Renal pelvis (tissue), 4 donors: ENCODE data around the gene ABCC9. TPM values are rescaled to one million over a fixed set of nuclear protein-coding genes. Genes with fewer than 3 reads are reported as not detected.
"Not testable (repeated sequence)": the region's sequence is repeated elsewhere in the genome, so short reads cannot be mapped to it uniquely, and the experiment has no call there.

Source experiments
- DNase-seq: peaks from one replicate; pipeline ENCODE4 v3.0.0-alpha.2; 2013
- polyA plus RNA-seq, 3 donors: library from polyadenylated mRNA; unstranded; fragments of 120-200 nt; gene quantifications; one replicate each; pipeline ENCODE4 v1.2.1, GENCODE V29; 2013; ENCODE audit not compliant: insufficient read length in 3 of 3

ABCC9 gene
- polyA plus RNA-seq, 3 donors: 23.4 to 27.5 (median 23.9) TPM

GRCh38 chr12:21934173-21934572 is 7.1 kb downstream of the ABCC9 start:
- no peak for DNase-seq

- no peak for DNase-seq
These were observed 7.6 kb downstream of the ABCC9 start for GRCh38 chr12:21933656-21934055.

- DNase-seq: not testable (repeated sequence)
These were observed 11.3 kb downstream of the ABCC9 start for GRCh38 chr12:21929972-21930371.

GRCh38 chr12:21925296-21925913 is 15.8 kb downstream of the ABCC9 start:
- no peak for DNase-seq

- DNase-seq: no peak
These were observed 19.8 kb downstream of the ABCC9 start for GRCh38 chr12:21921436-21921835.

GRCh38 chr12:21918456-21918855 is 22.8 kb downstream of the ABCC9 start:
- no peak for DNase-seq

GRCh38 chr12:21913823-21914222 is 27.4 kb downstream of the ABCC9 start:
- DNase-seq: no peak

GRCh38 chr12:21912318-21912717 is 28.9 kb downstream of the ABCC9 start:
- no peak for DNase-seq

- DNase-seq: no peak
These were observed 29.4 kb downstream of the ABCC9 start for GRCh38 chr12:21911832-21912231.

GRCh38 chr12:21910657-21911056 is 30.6 kb downstream of the ABCC9 start:
- DNase-seq: no peak

- DNase-seq: no peak
These were observed 33.0 kb downstream of the ABCC9 start for GRCh38 chr12:21907948-21908837.

GRCh38 chr12:21906919-21907493 is 34.2 kb downstream of the ABCC9 start:
- no peak for DNase-seq

GRCh38 chr12:21899532-21899931 is 41.7 kb downstream of the ABCC9 start:
- DNase-seq: not testable (repeated sequence)

GRCh38 chr12:21895651-21896050 is 45.6 kb downstream of the ABCC9 start:
- no peak for DNase-seq

- DNase-seq: no peak
These were observed 46.2 kb downstream of the ABCC9 start for GRCh38 chr12:21894792-21895595.

- no peak for DNase-seq
These were observed 47.3 kb downstream of the ABCC9 start for GRCh38 chr12:21893924-21894323.

- no peak for DNase-seq
These were observed 48.9 kb downstream of the ABCC9 start for GRCh38 chr12:21892341-21892740.

GRCh38 chr12:21891751-21892217 is 49.4 kb downstream of the ABCC9 start:
- no peak for DNase-seq

GRCh38 chr12:21888276-21888863 is 52.9 kb downstream of the ABCC9 start:
- DNase-seq: no peak

- DNase-seq: no peak
These were observed 56.3 kb downstream of the ABCC9 start for GRCh38 chr12:21884936-21885335.

GRCh38 chr12:21882635-21883034 is 58.6 kb downstream of the ABCC9 start:
- no peak for DNase-seq

GRCh38 chr12:21881965-21882364 is 59.3 kb downstream of the ABCC9 start:
- no peak for DNase-seq
